Endothelial cell of umbilical vein (primary cell): ENCODE results near the gene PTGER4.

Source experiments
- CTCF ChIP-seq, 2 donors: IDR thresholded peaks; 1 replicate in 1 of 2; 2 replicates in 1 of 2; pipeline ENCODE4 v1.5.1; 2011; ENCODE audit warnings: low read length in 2 of 2, mild to moderate bottlenecking in 2 of 2, moderate library complexity in 2 of 2, control low read depth in 1 of 2, inconsistent platforms in 1 of 2, low read depth in 1 of 2; ENCODE audit not compliant: insufficient read depth in 1 of 2; ENCODE audit errors: extremely low read depth in 1 of 2
- EZH2 ChIP-seq: IDR thresholded peaks from 2 replicates; pipeline ENCODE4 v1.6.1; 2012; ENCODE audit warnings: borderline replicate concordance, low read depth, mild to moderate bottlenecking, moderate library complexity, low read length, inconsistent platforms; ENCODE audit not compliant: severe bottlenecking
- FOS ChIP-seq: IDR thresholded peaks from 2 replicates; pipeline ENCODE4 v1.6.1; 2011; ENCODE audit warnings: mild to moderate bottlenecking, low read length, moderate library complexity, borderline replicate concordance; ENCODE audit not compliant: insufficient read depth
- JUN ChIP-seq: IDR thresholded peaks from 2 replicates; pipeline ENCODE4 v1.6.1; 2011; ENCODE audit warnings: borderline replicate concordance, low read depth; ENCODE audit not compliant: insufficient read length, insufficient read depth
- MYC ChIP-seq: IDR thresholded peaks from one replicate; pipeline ENCODE4 v1.6.1; 2011; ENCODE audit warnings: mild to moderate bottlenecking, low read depth, low read length
- POLR2A ChIP-seq: IDR thresholded peaks from 2 replicates; pipeline ENCODE4 v1.6.1; 2012; ENCODE audit warnings: low read depth, mild to moderate bottlenecking, control low read depth, low read length
- POLR2AphosphoS5 ChIP-seq: IDR thresholded peaks from 2 replicates; pipeline ENCODE4 v1.6.1; 2012; ENCODE audit warnings: low read depth, mild to moderate bottlenecking, control low read depth, low read length, moderate library complexity; ENCODE audit not compliant: insufficient read depth

GRCh38 chr5:40689438-40689837 lies 9.7 kb downstream of the PTGER4 start:
- TF ChIP-seq EZH2 (no peak), CTCF (IDR thresholded peaks at IDR 0.05; ENCODE audit: extremely low read depth in 1 of 2, insufficient read depth in 1 of 2, low read depth in 1 of 2, low read length in 2 of 2) (no peak), POLR2A (peak; percentile 34), FOS (peak; percentile 100), POLR2AphosphoS5 (peak; percentile 80), MYC (no peak), JUN (peak; percentile 100)
